Neural cell (in vitro differentiated cells): ENCODE data around the gene LMAN2. TPM values are rescaled to one million over a fixed set of nuclear protein-coding genes. Genes with fewer than 3 reads are reported as not detected.

Experiments used
- H2AFZ ChIP-seq: fragments of 200-600, 300-800 bp; sonication (generic), shearing (Covaris generic); 2 replicates; pipeline ENCODE4 v1.6.0; 2014; ENCODE audit warnings: low read depth, mild to moderate bottlenecking, antibody characterized with exemption, low read length, moderate library complexity
- H3F3A ChIP-seq: fragments of 200-600 bp; shearing (Covaris generic); 2 replicates; pipeline ENCODE4 v1.6.1; 2016; ENCODE audit warnings: mild to moderate bottlenecking, moderate library complexity, mixed read lengths, antibody characterized with exemption, low read length; ENCODE audit not compliant: insufficient read depth, poor library complexity, severe bottlenecking
- H3K27ac ChIP-seq: fragments of 200-600, 300-800 bp; sonication (generic), shearing (Covaris generic); 2 replicates; pipeline ENCODE4 v1.5.1; 2014; ENCODE audit warnings: mild to moderate bottlenecking, low read length, moderate library complexity
- H3K27me3 ChIP-seq: fragments of 300-800, 200-600 bp; sonication (generic), shearing (Covaris generic); 2 replicates; pipeline ENCODE4 v1.6.0; 2014; ENCODE audit warnings: mild to moderate bottlenecking, low read depth, low read length, moderate library complexity; ENCODE audit not compliant: insufficient read depth
- H3K36me3 ChIP-seq: fragments of 300-800, 200-600 bp; sonication (generic), shearing (Covaris generic); 2 replicates; pipeline ENCODE4 v1.5.1; 2014; ENCODE audit warnings: mild to moderate bottlenecking, antibody characterized with exemption, low read length, moderate library complexity; ENCODE audit not compliant: insufficient read depth
- H3K4me2 ChIP-seq: fragments of 300-800, 200-600 bp; sonication (generic), shearing (Covaris generic); 2 replicates; pipeline ENCODE4 v1.6.0; 2014; ENCODE audit warnings: mild to moderate bottlenecking, low read length
- H3K4me3 ChIP-seq: fragments of 300-800, 200-600 bp; sonication (generic), shearing (Covaris generic); 2 replicates; pipeline ENCODE4 v1.5.1; 2014; ENCODE audit warnings: mild to moderate bottlenecking, low read length, moderate library complexity
- H3K79me2 ChIP-seq: fragments of 200-600 bp; shearing (Covaris generic); replicated peaks from 2 replicates; pipeline ENCODE4 v1.6.0; 2014; ENCODE audit warnings: mild to moderate bottlenecking, low read length, moderate library complexity; ENCODE audit not compliant: insufficient read depth
- H3K9ac ChIP-seq: fragments of 300-800, 200-600 bp; sonication (generic), shearing (Covaris generic); 2 replicates; pipeline ENCODE4 v1.6.1; 2016; ENCODE audit warnings: mild to moderate bottlenecking, low read length, mixed read lengths
- H3K9me2 ChIP-seq: fragments of 200-600 bp; shearing (Covaris generic); 2 replicates; pipeline ENCODE4 v1.6.1; 2016; ENCODE audit warnings: mild to moderate bottlenecking, low read length, mixed read lengths; ENCODE audit not compliant: insufficient read depth
- H3K9me3 ChIP-seq: fragments of 200-600, 300-800 bp; sonication (generic), shearing (Covaris generic); 2 replicates; pipeline ENCODE4 v1.6.1; 2016; ENCODE audit warnings: mild to moderate bottlenecking, mixed run types, low read length, moderate library complexity, mixed read lengths
- H4K20me1 ChIP-seq: fragments of 200-600 bp; shearing (Covaris generic); 2 replicates; pipeline ENCODE4 v1.6.1; 2016; ENCODE audit warnings: mild to moderate bottlenecking, mixed run types; ENCODE audit not compliant: insufficient read depth
- EP300 ChIP-seq: fragments of 450-650 bp; conservative IDR thresholded peaks from 2 replicates; pipeline ENCODE4 v1.6.1; 2014; ENCODE audit warnings: antibody characterized with exemption, mild to moderate bottlenecking, moderate library complexity; ENCODE audit not compliant: poor library complexity, severe bottlenecking
- EZH2 ChIP-seq: fragments of 200-600, 300-800 bp; shearing (Covaris generic), sonication (generic); IDR thresholded peaks from 2 replicates; pipeline ENCODE4 v1.6.1; 2014; ENCODE audit warnings: antibody characterized with exemption, low read length, borderline replicate concordance, mild to moderate bottlenecking; ENCODE audit not compliant: insufficient read depth, poor library complexity, severe bottlenecking
- MXI1 ChIP-seq: fragments of 450-650 bp; conservative IDR thresholded peaks from 2 replicates; pipeline ENCODE4 v1.6.1; 2014; ENCODE audit warnings: antibody characterized with exemption, mild to moderate bottlenecking; ENCODE audit not compliant: poor library complexity, severe bottlenecking
- POLR2AphosphoS5 ChIP-seq: IDR thresholded peaks from 2 replicates; pipeline ENCODE4 v1.6.1; 2012
- RAD21 ChIP-seq: fragments of 450-650 bp; conservative IDR thresholded peaks from 2 replicates; pipeline ENCODE4 v1.6.1; 2014; ENCODE audit warnings: antibody characterized with exemption, mild to moderate bottlenecking, moderate library complexity
- SMC3 ChIP-seq: fragments of 450-650 bp; conservative IDR thresholded peaks from 2 replicates; pipeline ENCODE4 v1.6.1; 2014; ENCODE audit warnings: antibody characterized with exemption, mild to moderate bottlenecking, moderate library complexity; ENCODE audit not compliant: poor library complexity
- TAF1 ChIP-seq: IDR thresholded peaks from 2 replicates; pipeline ENCODE4 v1.6.1; 2012; ENCODE audit warnings: low read depth
- polyA plus RNA-seq: library from polyadenylated mRNA; depleted of rRNA; stranded (reverse); fragments of >200 nt; gene quantifications from 2 replicates; pipeline ENCODE4 v1.2.3, GENCODE V29; 2014
- TF ChIP-seq, protein P1 (sequence below): fragments of 450-650 bp; IDR thresholded peaks from 2 replicates; pipeline ENCODE4 v1.5.1; 2014; ENCODE audit warnings: antibody characterized with exemption, mild to moderate bottlenecking, moderate library complexity; ENCODE audit not compliant: poor library complexity, severe bottlenecking
- TF ChIP-seq, protein P2 (sequence below): IDR thresholded peaks from 2 replicates; pipeline ENCODE4 v1.6.1; 2012; ENCODE audit warnings: borderline replicate concordance

Gene LMAN2
- polyA plus RNA-seq, 1 donor from 2014 or later: 155 TPM

DNA sequence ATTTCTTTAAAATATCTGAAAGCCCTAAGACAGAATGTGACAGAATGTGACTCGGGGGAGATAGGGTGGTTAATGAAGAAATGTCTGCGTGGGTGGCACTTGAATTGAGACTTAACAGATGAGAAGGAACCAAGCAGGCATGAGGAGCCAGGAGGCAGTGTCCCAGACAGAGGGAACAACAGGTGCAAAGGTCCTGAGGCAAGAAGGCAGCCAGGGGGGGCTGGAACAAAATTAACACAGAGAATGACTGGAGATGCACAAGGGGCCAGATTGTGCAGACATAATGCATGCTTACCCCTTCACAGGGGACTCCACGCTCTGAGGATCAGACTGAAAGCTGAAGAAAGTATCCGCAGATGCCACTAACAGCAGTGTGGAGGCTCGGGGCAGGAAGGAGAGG, 1.7 kb downstream of the LMAN2 start:
- Histone ChIP-seq H3K79me2 (peaks cover 43% of the 10 kb centered on the region), H3K9me3 (no peaks in the 10 kb centered on the region), H3K4me3 (peak overlapping the region; percentile 84), H3K9ac (no peak overlapping the region), H4K20me1 (no peaks in the 10 kb centered on the region), H3K9me2 (no peaks in the 10 kb centered on the region), H2AFZ (no peak overlapping the region), H3F3A (no peaks in the 10 kb centered on the region), H3K36me3 (no peaks in the 10 kb centered on the region), H3K27me3 (no peaks in the 10 kb centered on the region), H3K27ac (no peak overlapping the region), H3K4me2 (peak overlapping the region; percentile 74)
- TF ChIP-seq POLR2AphosphoS5 (no peak), SMC3 (no peak), TAF1 (no peak), RAD21 (no peak), MXI1 (no peak), EP300 (no peak), EZH2 (no peak)
- TF ChIP-seq, protein P1, sequence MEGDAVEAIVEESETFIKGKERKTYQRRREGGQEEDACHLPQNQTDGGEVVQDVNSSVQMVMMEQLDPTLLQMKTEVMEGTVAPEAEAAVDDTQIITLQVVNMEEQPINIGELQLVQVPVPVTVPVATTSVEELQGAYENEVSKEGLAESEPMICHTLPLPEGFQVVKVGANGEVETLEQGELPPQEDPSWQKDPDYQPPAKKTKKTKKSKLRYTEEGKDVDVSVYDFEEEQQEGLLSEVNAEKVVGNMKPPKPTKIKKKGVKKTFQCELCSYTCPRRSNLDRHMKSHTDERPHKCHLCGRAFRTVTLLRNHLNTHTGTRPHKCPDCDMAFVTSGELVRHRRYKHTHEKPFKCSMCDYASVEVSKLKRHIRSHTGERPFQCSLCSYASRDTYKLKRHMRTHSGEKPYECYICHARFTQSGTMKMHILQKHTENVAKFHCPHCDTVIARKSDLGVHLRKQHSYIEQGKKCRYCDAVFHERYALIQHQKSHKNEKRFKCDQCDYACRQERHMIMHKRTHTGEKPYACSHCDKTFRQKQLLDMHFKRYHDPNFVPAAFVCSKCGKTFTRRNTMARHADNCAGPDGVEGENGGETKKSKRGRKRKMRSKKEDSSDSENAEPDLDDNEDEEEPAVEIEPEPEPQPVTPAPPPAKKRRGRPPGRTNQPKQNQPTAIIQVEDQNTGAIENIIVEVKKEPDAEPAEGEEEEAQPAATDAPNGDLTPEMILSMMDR: no peak
- TF ChIP-seq, protein P2, sequence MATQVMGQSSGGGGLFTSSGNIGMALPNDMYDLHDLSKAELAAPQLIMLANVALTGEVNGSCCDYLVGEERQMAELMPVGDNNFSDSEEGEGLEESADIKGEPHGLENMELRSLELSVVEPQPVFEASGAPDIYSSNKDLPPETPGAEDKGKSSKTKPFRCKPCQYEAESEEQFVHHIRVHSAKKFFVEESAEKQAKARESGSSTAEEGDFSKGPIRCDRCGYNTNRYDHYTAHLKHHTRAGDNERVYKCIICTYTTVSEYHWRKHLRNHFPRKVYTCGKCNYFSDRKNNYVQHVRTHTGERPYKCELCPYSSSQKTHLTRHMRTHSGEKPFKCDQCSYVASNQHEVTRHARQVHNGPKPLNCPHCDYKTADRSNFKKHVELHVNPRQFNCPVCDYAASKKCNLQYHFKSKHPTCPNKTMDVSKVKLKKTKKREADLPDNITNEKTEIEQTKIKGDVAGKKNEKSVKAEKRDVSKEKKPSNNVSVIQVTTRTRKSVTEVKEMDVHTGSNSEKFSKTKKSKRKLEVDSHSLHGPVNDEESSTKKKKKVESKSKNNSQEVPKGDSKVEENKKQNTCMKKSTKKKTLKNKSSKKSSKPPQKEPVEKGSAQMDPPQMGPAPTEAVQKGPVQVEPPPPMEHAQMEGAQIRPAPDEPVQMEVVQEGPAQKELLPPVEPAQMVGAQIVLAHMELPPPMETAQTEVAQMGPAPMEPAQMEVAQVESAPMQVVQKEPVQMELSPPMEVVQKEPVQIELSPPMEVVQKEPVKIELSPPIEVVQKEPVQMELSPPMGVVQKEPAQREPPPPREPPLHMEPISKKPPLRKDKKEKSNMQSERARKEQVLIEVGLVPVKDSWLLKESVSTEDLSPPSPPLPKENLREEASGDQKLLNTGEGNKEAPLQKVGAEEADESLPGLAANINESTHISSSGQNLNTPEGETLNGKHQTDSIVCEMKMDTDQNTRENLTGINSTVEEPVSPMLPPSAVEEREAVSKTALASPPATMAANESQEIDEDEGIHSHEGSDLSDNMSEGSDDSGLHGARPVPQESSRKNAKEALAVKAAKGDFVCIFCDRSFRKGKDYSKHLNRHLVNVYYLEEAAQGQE: no peak

DNA sequence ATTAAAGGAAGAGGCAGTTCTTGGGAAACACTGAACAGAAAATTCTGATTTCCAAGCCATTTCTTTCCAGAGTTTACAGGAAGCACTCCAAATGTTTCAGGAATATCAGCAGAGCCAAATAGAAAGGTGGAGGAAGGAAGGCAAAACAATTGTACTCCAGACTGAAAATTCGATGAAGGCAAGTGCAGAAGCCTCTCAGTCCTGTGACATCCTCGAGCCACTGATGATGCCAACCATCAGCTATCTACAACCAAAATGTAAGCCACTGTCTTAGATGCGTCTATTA, 2.2 kb downstream of the LMAN2 start:
- Histone ChIP-seq H3K4me3 (peak overlapping the region; percentile 84), H3K27me3 (no peaks in the 10 kb centered on the region), H4K20me1 (no peaks in the 10 kb centered on the region), H3K36me3 (no peaks in the 10 kb centered on the region), H3K27ac (no peak overlapping the region), H2AFZ (no peak overlapping the region), H3F3A (no peaks in the 10 kb centered on the region), H3K79me2 (peaks cover 43% of the 10 kb centered on the region), H3K4me2 (no peak overlapping the region), H3K9me3 (no peaks in the 10 kb centered on the region), H3K9me2 (no peaks in the 10 kb centered on the region), H3K9ac (no peak overlapping the region)
- TF ChIP-seq MXI1: no peak
- TF ChIP-seq SMC3: no peak
- TF ChIP-seq EP300: no peak
- no peak for TF ChIP-seq POLR2AphosphoS5
- TF ChIP-seq EZH2: no peak
- TF ChIP-seq, protein P1: no peak
- TF ChIP-seq, protein P2: no peak
- TF ChIP-seq RAD21: no peak
- no peak for TF ChIP-seq TAF1
